ENCODE measurements around the gene LAMTOR1.

LAMTOR1 gene

GRCh38 chr11:72080326-72081183 is 22.5 kb downstream of the LAMTOR1 start, which contains the start of the genes LRRC51 and NUMA1:
LRRC51 (plus strand) TSS chr11:72080850; CDS start chr11:72089084, 8,234 bp downstream.
NUMA1 (minus strand) TSS chr11:72080542; CDS start chr11:72035943, 44,599 bp downstream.
- DNase-seq: peak; percentile 100

DNA sequence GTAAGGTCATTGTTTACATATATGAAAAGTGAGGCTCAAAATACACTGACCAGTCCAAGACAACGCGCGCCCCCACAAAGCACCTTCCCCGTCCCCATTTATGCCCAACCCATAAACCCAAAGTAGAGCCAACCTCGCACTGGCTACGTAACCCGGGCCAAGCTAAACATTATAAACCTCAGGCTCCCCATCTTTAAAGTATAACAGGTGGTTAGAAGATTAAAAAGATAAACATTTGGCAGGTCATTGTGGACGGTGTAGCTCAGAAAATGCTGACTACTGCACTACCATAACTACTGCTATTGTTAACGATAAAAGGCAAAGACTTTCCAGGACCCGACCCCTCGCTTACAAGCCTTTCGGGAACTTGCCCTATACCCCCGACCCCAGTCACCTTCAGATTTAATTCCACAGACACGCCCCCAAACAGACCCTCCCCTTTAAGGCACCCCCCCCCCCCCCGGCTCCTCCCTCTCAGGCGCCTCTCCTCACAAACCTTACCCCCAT is 23.2 kb downstream of the LAMTOR1 start:
- no peak for DNase-seq

DNA sequence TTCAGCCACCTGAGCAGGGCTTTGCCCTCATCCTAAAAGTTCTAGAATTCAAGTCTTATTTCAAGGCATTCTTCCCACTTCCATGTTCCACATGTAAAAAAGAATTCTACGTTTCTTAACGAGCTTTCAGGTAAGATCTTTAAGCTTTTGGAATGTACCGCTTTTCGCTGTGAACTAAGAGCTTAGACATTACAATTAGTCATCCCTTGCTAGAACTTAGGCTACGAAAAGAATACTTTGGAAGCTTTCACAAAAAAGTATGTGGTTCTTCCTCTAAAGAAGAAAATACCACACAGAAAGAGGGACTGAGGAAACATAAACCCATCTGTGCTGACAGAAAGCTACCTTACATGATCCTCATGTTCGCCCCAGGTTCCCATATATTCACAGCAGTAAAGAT is 24.6 kb downstream of the LAMTOR1 start:
- DNase-seq: no peak

DNA sequence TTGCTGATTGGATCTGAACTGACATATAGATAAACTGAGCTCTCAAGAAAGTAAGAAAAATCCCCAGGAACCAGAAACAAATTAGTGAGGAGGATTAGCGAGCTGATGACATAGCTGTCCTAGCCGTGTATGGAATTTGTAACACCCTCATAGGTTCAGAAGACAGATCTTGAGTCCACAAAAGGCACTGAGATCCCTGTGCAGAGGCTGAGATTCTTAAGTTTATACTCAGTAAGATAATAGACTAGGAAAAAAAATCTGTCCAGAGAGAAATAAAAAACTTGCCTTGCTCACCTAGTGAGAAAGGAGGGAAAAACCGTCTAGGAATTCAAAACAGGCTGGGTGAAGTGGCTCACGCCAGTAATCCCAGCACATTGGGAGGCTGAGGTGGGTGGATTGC is 27.3 kb downstream of the LAMTOR1 start:
- no peak for DNase-seq

GRCh38 chr11:72075109-72075508 is 28.0 kb downstream of the LAMTOR1 start:
- peak; percentile 76 for DNase-seq

DNA sequence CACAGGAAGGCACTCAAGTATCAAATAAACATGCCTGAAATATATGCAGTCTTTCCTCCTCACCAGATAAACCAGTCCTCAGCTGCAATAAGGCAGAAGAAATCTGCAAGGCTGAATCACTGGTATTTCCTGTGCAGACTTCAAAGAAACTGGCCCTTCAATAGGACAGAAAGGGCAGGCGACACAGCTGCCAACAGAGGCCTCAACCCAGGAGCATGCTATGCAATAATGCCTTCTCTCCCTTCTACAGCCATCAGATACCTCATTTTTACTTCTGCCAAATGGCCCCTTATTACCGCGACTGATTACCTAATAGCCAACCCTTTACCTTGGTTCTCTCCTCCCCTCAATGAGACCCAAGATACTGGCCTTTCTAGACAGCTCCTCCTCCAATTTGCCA is 30.7 kb downstream of the LAMTOR1 start:
- peak; percentile 64 for DNase-seq

DNA sequence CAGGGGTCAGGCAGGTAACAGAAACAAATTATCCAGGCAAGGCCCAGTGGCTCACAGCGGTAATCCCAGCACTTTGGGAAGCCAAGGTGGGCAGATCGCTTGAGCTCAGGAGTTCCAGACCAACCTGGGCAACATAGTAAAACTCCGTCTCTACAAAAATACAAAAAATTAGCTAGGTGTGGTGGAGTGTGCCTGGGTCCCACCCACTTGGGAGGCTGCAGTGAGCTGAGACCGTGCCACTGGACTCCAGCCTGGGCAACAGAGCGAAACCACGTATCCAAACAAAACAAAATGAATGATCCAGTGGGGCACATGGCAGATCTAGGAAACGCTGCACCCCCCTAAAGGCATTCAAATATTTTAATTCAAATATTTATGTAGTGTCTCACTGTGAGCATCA is 32.6 kb downstream of the LAMTOR1 start:
- DNase-seq: no peak

DNA sequence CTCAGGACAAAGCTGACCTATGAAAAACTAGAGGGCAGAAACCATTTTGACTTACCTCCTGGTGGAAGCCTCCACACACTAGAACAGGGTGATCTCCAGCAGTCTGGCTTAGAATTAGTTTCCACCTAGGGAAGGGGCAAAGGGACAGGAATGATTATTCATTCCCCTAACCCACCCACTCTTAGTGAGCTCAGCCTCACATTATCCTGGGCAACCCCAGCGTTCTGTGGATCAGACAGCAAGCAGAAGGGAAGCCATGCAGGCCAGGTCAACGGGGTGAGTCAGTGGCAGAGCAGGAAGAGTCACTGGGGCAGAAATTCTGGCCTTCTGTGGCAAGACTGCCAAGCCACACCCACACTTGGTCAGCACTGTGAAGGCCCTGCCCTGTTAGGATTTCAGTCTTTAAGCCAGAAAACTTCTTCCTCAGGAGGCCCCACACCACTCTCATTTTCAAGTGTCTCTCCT is 33.3 kb downstream of the LAMTOR1 start:
- DNase-seq: peak; percentile 93

- peak; percentile 80 for DNase-seq
Measured at GRCh38 chr11:72069200-72069599, 33.9 kb downstream of the LAMTOR1 start.

DNA sequence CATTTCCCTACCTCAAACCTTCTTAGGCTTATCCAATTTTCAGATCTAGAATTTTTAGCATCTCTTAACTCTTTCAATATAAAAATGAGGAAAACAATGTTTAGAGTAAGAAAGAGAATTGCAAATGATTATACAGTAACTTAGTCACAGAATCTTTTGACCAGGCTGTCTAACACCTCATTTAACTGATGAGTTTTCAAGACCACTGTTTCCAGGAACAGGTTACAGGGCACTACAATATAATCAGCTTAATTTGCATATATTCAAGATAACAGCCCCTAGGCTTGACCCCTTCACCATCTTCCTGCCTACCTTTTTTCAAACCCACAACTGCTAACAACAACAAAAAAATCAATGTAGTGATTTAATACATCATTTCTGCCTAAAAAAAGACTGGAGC is 35.4 kb downstream of the LAMTOR1 start:
- no peak for DNase-seq

- no peak for DNase-seq
Measured at GRCh38 chr11:72067266-72067665, 35.8 kb downstream of the LAMTOR1 start.

DNA sequence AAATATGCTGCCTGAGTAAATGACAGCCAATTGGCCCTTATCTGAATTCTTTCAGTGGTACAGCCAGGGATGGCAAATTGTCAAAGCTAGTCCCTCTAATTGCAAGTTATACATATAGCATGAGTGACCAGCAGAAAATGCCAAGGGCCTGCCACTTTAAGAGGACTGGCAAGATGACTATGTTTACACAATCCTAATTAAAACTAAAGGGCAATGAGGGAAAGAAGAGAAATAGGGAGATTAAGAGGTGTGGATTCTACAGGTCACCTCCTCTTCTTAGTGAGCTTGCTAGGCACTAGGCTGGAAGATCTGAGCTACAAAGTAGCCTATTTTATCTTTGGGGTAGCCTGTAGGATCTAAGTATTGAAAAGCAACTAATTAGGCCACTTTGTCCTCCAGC is 36.2 kb downstream of the LAMTOR1 start:
- no peak for DNase-seq

DNA sequence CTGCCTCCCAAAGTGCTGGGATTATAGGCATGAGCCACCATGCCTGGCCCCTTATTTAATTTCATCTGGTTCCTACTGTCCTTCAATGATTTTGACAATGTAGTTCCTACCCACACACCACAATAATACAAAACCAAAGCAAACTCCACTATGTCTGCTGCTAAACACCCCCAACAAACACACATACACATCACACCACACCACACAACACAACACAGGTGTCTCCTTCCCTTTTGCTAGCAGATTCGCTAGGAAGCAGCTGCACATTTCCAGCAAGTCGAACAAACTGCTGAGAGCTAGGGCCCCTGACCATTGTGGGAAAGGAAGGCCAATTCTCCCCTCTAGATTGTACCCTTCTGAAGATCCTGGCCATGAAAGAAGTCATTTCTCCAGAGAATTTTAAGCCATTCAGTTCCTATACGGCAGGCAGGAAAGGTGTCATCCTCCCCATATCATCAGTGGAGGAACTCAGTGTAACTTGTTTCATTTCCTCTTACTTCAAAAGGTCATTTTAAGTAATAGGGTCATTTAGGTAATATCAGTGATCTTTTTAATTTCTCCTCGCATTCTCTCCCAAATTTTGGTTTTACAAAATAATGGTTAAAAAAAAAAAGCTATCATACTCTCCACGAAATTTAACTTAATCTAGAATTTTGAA is 41.2 kb downstream of the LAMTOR1 start:
- DNase-seq: peak; percentile 21

DNA sequence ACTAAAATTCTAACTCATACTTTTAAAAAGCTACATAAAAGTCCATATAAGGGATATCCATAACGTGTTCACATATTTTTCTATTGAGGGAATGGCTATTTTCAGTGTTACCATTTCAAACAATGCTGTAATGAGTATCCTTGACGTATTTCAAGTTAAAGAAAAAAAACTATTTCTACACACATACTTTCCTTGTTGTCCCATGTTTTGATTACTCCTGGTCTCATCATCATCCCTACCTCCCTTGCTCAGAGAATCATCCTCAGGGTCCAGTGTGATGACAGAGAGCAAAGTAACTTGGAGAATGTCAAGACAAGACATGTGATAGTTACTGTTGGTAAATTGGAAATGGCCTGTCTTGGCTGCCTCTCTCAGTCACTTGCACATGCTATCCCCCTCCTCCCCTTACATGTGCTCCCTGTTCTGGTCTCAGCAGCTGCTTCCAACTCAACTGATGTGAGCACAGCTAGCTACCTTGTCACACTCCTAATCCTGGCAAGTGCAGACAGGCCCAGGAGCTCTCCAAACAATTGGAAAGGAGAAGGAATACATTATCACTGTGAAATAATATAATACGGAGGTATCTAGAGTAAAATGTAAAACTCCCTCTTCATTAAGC is 44.6 kb downstream of the LAMTOR1 start:
- DNase-seq: no peak

DNA sequence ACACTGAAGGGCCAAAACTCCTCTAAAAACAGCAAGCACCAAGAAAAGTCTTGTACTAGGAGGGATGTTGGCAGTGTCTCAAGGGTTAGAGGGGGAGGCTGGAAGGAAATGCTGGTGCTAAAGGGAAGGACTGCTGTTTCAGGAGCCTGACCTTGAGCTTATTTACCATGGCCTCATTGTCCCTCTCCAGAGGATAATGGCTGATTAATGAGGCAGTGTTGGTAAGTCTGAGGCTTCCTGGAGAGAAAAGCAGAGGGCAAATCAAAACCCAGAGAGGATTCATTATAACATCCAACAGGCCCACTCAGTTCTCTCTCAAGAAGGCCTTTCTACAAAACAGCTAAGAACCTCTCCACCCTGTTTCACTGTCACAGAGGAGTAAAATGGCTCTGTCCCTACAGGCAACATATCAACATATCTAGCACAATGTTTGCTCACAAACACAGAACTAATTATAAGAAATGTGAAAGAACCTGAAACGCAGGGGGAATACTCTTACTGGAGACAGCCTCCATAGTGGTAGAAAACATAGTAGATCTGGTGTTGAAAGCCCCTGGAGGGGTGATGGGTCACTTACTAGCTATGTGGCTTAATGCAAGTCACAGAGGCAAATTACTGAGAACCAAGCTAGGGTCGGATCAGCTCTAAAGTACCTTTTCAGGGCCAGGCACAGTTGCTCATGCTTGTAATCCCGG is 54.2 kb downstream of the LAMTOR1 start:
- no peak for DNase-seq
